Prostate gland (tissue), 2 donors: ENCODE data around the gene NIP7. TPM values are rescaled to one million over a fixed set of nuclear protein-coding genes. Genes with fewer than 3 reads are reported as not detected.

Experiments used
- DNase-seq: peaks from one replicate; pipeline ENCODE4 v3.0.0-alpha.2; 2019; ENCODE audit warnings: low spot score
- H3K27ac ChIP-seq, 2 donors: fragments of 200-600 bp; sonication (generic); 2 replicates each; pipeline ENCODE4 v1.5.1; 2017 to 2019
- H3K27me3 ChIP-seq: fragments of 200-600 bp; sonication (generic); replicated peaks from 2 replicates; pipeline ENCODE4 v1.5.1; 2019; ENCODE audit not compliant: insufficient read depth
- H3K36me3 ChIP-seq, 2 donors: fragments of 200-600 bp; sonication (generic); 1 replicate in 1 of 2; 2 replicates in 1 of 2; pipeline versions ENCODE4 v1.5.1 to v1.8.1; 2017 to 2019
- H3K4me1 ChIP-seq: fragments of 200-600 bp; sonication (generic); replicated peaks from 2 replicates; pipeline ENCODE4 v1.5.1; 2019
- H3K4me3 ChIP-seq, 2 donors: fragments of 200-600 bp; sonication (generic); 2 replicates each; pipeline ENCODE4 v1.5.1; 2017 to 2019
- H3K9me3 ChIP-seq: fragments of 200-600 bp; sonication (generic); 2 replicates; pipeline ENCODE4 v1.5.1; 2017
- CTCF ChIP-seq, 4 experiments: fragments of 200-600 bp in 2 of 4; fragments of 450-650 bp in 2 of 4; sonication (generic) in 2 of 4; IDR thresholded peaks; 1 replicate in 3 of 4; 2 replicates in 1 of 4; pipeline ENCODE4 v1.5.1; 2016 to 2019; ENCODE audit warnings: antibody characterized with exemption in 4 of 4, mild to moderate bottlenecking in 2 of 4, moderate library complexity in 2 of 4
- POLR2A ChIP-seq: fragments of 450-650 bp; IDR thresholded peaks from one replicate; pipeline ENCODE4 v1.6.1; 2016; ENCODE audit warnings: antibody characterized with exemption, mild to moderate bottlenecking
- POLR2AphosphoS5 ChIP-seq: sonication (generic); formaldehyde crosslinking; IDR thresholded peaks from one replicate; pipeline ENCODE4 v1.6.1; 2017; ENCODE audit warnings: antibody characterized with exemption
- WGBS: methylation state at CpG from one replicate; pipeline ENCODE4 v1.1.5; 2018; 5-methylcytosine and 5-hydroxymethylcytosine counted together
- intact Hi-C: fragments of 100-400 bp; cut with DNase I; formaldehyde crosslinking; loops from one replicate; pipeline ENCODE4 v1.14.2; 2022
- total RNA-seq, 2 donors: library from RNA; depleted of rRNA; stranded (reverse); fragments of >200 nt; gene quantifications; one replicate each; pipeline ENCODE4 v1.1.0, GENCODE V29; 2016

The NIP7 gene
- total RNA-seq, 2 donors from 2014 or later: 11.2 to 19.4 TPM

- peaks cover 5 to 8% of the 10 kb centered on the region in 2 donors for H3K36me3 ChIP-seq
- H3K27me3 ChIP-seq: no peaks in the 10 kb centered on the region
- H3K4me3 ChIP-seq: peak overlapping the region; percentile 85 to 92
- H3K4me1 ChIP-seq: peaks cover 14% of the 10 kb centered on the region
- WGBS: 48% methylated on average over 10 of the region's 10 CpGs
- no peak for DNase-seq
- TF ChIP-seq POLR2A (no peak), CTCF (IDR thresholded peaks at IDR 0.05) (no peak), POLR2AphosphoS5 (no peak)
- intact Hi-C loops: no loop called here
- H3K27ac ChIP-seq: no peak overlapping the region
- H3K9me3 ChIP-seq: no peaks in the 10 kb centered on the region
Observed at GRCh38 chr16:69328854-69329316, 10.7 kb upstream of the NIP7 start.

GRCh38 chr16:69329369-69330285 is 9.9 kb upstream of the NIP7 start:
- intact Hi-C loops: no loop called here
- H3K36me3 ChIP-seq: peaks cover 5 to 10% of the 10 kb centered on the region in 2 donors
- WGBS: 13% methylated on average over 32 of the region's 77 CpGs

DNA sequence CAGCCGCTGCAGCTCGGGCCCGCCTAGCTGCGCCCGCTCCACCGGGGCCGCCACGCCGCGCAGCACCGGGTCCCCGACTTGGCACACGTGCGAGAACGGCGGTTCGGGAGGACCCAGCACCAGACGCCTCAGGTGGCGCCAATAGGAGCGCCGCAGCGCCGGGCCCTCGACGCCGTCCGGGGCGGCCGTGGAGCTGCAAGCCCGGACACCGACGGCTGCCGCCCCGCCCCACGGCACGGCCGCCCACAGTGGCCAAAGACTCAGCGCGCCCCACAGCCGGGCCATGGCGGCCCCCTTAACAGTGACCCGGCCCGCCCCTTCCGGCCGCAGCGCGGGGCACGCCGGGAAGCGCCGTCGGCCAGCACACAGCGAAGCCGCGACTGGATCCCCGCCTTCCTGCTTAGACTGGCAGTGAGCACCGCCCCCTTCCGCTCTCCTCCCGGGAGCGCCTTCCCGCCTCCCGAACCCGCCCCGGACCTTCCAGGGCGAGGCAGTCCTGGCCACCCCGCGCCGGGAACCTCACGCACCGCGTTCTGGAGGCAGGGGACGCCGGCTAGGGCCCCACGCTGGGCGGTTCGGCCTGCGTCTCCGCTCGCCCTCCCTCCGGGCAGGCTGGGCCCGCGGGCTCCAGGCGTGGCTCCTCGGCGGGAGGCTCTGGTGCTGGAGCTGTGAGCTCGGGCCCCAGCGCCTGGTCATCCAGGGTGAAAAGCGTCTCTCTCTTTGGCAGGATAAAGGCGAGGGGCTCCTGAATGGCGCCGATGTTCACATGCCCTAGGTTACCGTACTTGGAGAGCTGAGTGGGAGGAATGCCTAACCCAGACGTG is 9.1 kb upstream of the NIP7 start, which contains the start of gene PDF:
TSS of gene PDF (minus strand) at position 303 of the 824 bp plus-strand sequence. CDS start at position 285, 18 bp downstream.
- Histone ChIP-seq H3K27ac (peak within 1 kb of the TSS; percentile 87 to 90), H3K36me3 (peaks cover 9 to 19% of the 10 kb centered on the region in 2 donors), H3K4me1 (peaks cover 14% of the 10 kb centered on the region), H3K4me3 (peak within 1 kb of the TSS; percentile 85 to 92), H3K27me3 (no peaks in the 10 kb centered on the region), H3K9me3 (no peaks in the 10 kb centered on the region)
- peak; percentile 96 for DNase-seq
- TF ChIP-seq POLR2A (peak; percentile 75), POLR2AphosphoS5 (peak; percentile 95), CTCF (IDR thresholded peaks at IDR 0.05) (peak in 2 of 4 experiments; percentile 36 to 45)
- under 1% methylated on average over 49 of the region's 93 CpGs for WGBS
- intact Hi-C loops: no loop called here

More at GRCh38 chr16:69329369-69330285, 9.9 kb upstream of the NIP7 start:
- H3K27me3 ChIP-seq: no peaks in the 10 kb centered on the region
- no peak for TF ChIP-seq POLR2AphosphoS5
- no peak for TF ChIP-seq CTCF (IDR thresholded peaks at IDR 0.05)
- TF ChIP-seq POLR2A: no peak
- peak overlapping the region; percentile 87 to 90 for H3K27ac ChIP-seq
- DNase-seq: no peak
- peak overlapping the region; percentile 85 to 92 for H3K4me3 ChIP-seq
- peaks cover 14% of the 10 kb centered on the region for H3K4me1 ChIP-seq
- H3K9me3 ChIP-seq: no peaks in the 10 kb centered on the region

DNA sequence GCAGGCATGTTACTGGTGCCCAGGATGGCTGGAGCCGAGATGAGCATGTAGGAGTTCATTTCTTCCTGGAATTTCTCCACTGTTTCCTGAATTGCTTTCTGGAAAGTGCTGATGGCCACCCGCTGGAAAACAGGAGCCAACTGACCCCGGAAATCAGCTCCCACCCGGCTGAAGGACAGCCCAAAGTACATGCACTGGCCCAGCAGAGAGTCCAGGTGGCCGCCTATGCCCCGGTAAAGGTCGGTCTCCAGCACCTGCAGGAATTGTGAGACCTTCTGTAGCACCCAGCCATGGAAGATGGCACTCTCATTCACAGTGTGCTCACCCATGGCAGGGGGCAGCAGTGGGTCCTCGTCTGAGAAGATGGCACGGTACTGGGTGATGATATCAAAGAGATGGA is 4.9 kb upstream of the NIP7 start:
- peaks cover 9 to 19% of the 10 kb centered on the region in 2 donors for H3K36me3 ChIP-seq

More for the DNA sequence above, 4.9 kb upstream of the NIP7 start:
- H3K4me1 ChIP-seq: no peaks in the 10 kb centered on the region
- no peak overlapping the region for H3K4me3 ChIP-seq
- 93% methylated on average over 9 of the region's 9 CpGs for WGBS
- no peak overlapping the region for H3K27ac ChIP-seq
- no peaks in the 10 kb centered on the region for H3K27me3 ChIP-seq
- H3K9me3 ChIP-seq: no peaks in the 10 kb centered on the region
- DNase-seq: no peak
- intact Hi-C loops: no loop called here
- TF ChIP-seq CTCF (IDR thresholded peaks at IDR 0.05) (no peak), POLR2A (no peak), POLR2AphosphoS5 (no peak)
